GM19193 (cell line): ENCODE measurements around the gene CMSS1.

ENCODE experiments used
- POLR2A ChIP-seq: IDR thresholded peaks from 4 replicates; pipeline ENCODE4 v1.6.1; 2011; ENCODE audit not compliant: insufficient read depth, insufficient read length; ENCODE audit errors: extremely low read depth

The CMSS1 gene

GRCh38 chr3:99799422-99799821 is 18.2 kb upstream of the CMSS1 start:
- TF ChIP-seq POLR2A: no peak

- TF ChIP-seq POLR2A: no peak
These were observed 14.4 kb upstream of the CMSS1 start for GRCh38 chr3:99803297-99803696.

- TF ChIP-seq POLR2A: no peak
These were observed 12.5 kb upstream of the CMSS1 start for GRCh38 chr3:99805160-99805559.

GRCh38 chr3:99808163-99808794 is 9.4 kb upstream of the CMSS1 start:
- TF ChIP-seq POLR2A: no peak

GRCh38 chr3:99809565-99809964 is 8.1 kb upstream of the CMSS1 start:
- TF ChIP-seq POLR2A: no peak

GRCh38 chr3:99810403-99810802 is 7.3 kb upstream of the CMSS1 start:
- no peak for TF ChIP-seq POLR2A

GRCh38 chr3:99817047-99817436 is 620 bp upstream of the CMSS1 start:
- no peak for TF ChIP-seq POLR2A

DNA sequence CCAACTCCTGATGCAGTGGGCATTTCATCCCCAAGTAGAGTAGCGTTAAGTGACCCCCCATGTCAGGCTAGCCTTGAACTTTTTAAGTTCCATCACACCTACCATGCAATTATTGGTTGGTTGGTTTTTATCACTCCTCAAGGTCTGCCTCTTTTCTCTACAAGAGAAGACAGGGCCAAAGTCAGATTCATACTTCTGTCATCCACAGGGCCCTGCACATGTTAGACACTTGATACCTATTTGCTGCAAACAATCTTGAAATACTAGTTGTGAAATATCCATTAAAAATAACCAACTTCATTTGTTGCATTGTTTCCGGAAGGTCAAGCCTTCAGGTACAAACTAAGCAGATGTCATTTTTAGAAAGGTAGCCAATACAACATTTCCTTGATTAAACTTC is 1.2 kb downstream of the CMSS1 start:
- no peak for TF ChIP-seq POLR2A

GRCh38 chr3:99823723-99824711 is 6.4 kb downstream of the CMSS1 start:
- TF ChIP-seq POLR2A: no peak

- TF ChIP-seq POLR2A: no peak
These were observed 7.5 kb downstream of the CMSS1 start for GRCh38 chr3:99825004-99825640.

DNA sequence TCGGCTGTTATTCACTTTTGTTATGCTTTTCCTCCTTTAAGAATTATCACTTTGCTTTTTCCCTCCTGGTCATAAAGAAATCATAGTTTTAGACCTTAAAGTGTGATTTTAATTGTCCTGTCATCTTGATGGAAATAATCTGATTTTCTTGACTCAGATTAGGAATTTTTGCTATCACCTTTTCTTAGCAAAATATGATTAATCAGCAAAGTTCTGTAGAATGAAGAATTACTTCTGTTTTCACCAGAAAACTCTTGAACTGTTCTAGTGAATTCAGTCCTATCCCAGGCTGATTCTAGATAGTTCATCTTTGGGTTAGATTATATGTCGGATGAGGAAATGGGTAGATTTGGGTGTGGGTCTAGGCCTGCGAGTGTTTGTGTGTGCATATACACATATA is 12.2 kb downstream of the CMSS1 start:
- no peak for TF ChIP-seq POLR2A

GRCh38 chr3:99833617-99834205 is 16.0 kb downstream of the CMSS1 start:
- no peak for TF ChIP-seq POLR2A

- no peak for TF ChIP-seq POLR2A
These were observed 16.7 kb downstream of the CMSS1 start for GRCh38 chr3:99834211-99834957.

GRCh38 chr3:99836681-99837080 is 19.0 kb downstream of the CMSS1 start:
- TF ChIP-seq POLR2A: no peak
